ENCODE data around the gene FOLH1.
"Not testable (repeated sequence)": the region's sequence is repeated elsewhere in the genome, so short reads cannot be mapped to it uniquely, and the experiment has no call there.

- not testable (repeated sequence) for TF ChIP-seq EZH2 (IDR thresholded peaks at IDR 0.05; ENCODE audit: borderline replicate concordance, low read length); CTCF (conservative IDR thresholded peaks at IDR 0.05 in 1 of 2, IDR thresholded peaks at IDR 0.05 in 1 of 2; ENCODE audit: extremely low read depth in 1 of 2, insufficient read depth in 1 of 2, low read depth in 1 of 2, low read length in 2 of 2)
Measured at GRCh38 chr11:49206999-49207398, 1.4 kb downstream of the FOLH1 start.

Measured in mammary epithelial cell (primary cell).